GM23338 (cell line): Measurements from ENCODE around the gene ZNF324B. TPM values are rescaled to one million over a fixed set of nuclear protein-coding genes. Genes with fewer than 3 reads are reported as not detected.

Source experiments
- ATAC-seq: fragments of 200-7000 bp; cut with Tn5 transposase; 3 replicates; pipeline ENCODE4 v1.9.1; 2020
- DNase-seq: peaks from one replicate; pipeline ENCODE4 v3.0.0-alpha.2; 2015; ENCODE audit warnings: low spot score
- H2AFZ ChIP-seq: fragments of 200-600 bp; sonication (generic); 2 replicates; pipeline ENCODE4 v1.8.0; 2016; ENCODE audit warnings: antibody characterized with exemption, mild to moderate bottlenecking, moderate library complexity
- H3F3A ChIP-seq: fragments of 200-600 bp; sonication (generic); replicated peaks from 2 replicates; pipeline ENCODE4 v1.8.0; 2017; ENCODE audit warnings: antibody characterized with exemption, mixed run types, low read depth
- H3K27ac ChIP-seq: fragments of 200-600 bp; sonication (generic); 2 replicates; pipeline ENCODE4 v1.6.1; 2016; ENCODE audit warnings: low read depth
- H3K27me3 ChIP-seq: fragments of 200-600 bp; sonication (generic); 2 replicates; pipeline ENCODE4 v1.8.0; 2016; ENCODE audit warnings: mild to moderate bottlenecking, mixed run types, moderate library complexity; ENCODE audit not compliant: insufficient read depth
- H3K36me3 ChIP-seq: fragments of 200-600 bp; sonication (generic); 2 replicates; pipeline ENCODE4 v1.8.0; 2016; ENCODE audit warnings: mild to moderate bottlenecking; ENCODE audit not compliant: insufficient read depth
- H3K4me1 ChIP-seq: fragments of 200-600 bp; sonication (generic); 2 replicates; pipeline ENCODE4 v1.8.0; 2016; ENCODE audit warnings: mild to moderate bottlenecking, moderate library complexity; ENCODE audit not compliant: insufficient read depth
- H3K4me2 ChIP-seq: fragments of 200-600 bp; sonication (generic); 2 replicates; pipeline ENCODE4 v1.7.1; 2017; ENCODE audit warnings: mixed run types
- H3K4me3 ChIP-seq: fragments of 200-600 bp; sonication (generic); 2 replicates; pipeline ENCODE4 v1.6.1; 2016; ENCODE audit warnings: mixed run types
- H3K79me2 ChIP-seq: fragments of 200-600 bp; sonication (generic); replicated peaks from 2 replicates; pipeline ENCODE4 v1.8.0; 2017; ENCODE audit warnings: mild to moderate bottlenecking; ENCODE audit not compliant: insufficient read depth
- H3K9me2 ChIP-seq: fragments of 200-600 bp; sonication (generic); 2 replicates; pipeline ENCODE4 v1.8.0; 2017; ENCODE audit not compliant: insufficient read depth
- H4K20me1 ChIP-seq: fragments of 200-600 bp; sonication (generic); replicated peaks from 2 replicates; pipeline ENCODE4 v1.8.0; 2017; ENCODE audit warnings: mild to moderate bottlenecking; ENCODE audit not compliant: insufficient read depth
- H3K27ac Mint-ChIP-seq: 2 replicates; pipeline ENCODE4 v1.8.0; 2020; ENCODE audit warnings: inconsistent platforms, mild to moderate bottlenecking, moderate library complexity, mixed read lengths
- H3K27me3 Mint-ChIP-seq: 3 replicates; pipeline ENCODE4 v1.8.0; 2022; ENCODE audit warnings: low read depth, mild to moderate bottlenecking, moderate library complexity, mixed read lengths, inconsistent platforms; ENCODE audit not compliant: insufficient read depth, poor library complexity
- H3K36me3 Mint-ChIP-seq: 3 replicates; pipeline ENCODE4 v1.8.0; 2021; ENCODE audit warnings: low read depth, mild to moderate bottlenecking, inconsistent platforms, moderate library complexity, mixed read lengths
- H3K4me1 Mint-ChIP-seq: 3 replicates; pipeline ENCODE4 v1.8.0; 2020; ENCODE audit warnings: mild to moderate bottlenecking, inconsistent platforms, mixed read lengths
- H3K4me3 Mint-ChIP-seq: 3 replicates; pipeline ENCODE4 v1.8.0; 2021; ENCODE audit warnings: moderate library complexity, mild to moderate bottlenecking, inconsistent platforms, mixed read lengths
- H3K9me3 Mint-ChIP-seq: 3 replicates; pipeline ENCODE4 v1.8.0; 2020; ENCODE audit warnings: moderate library complexity, mild to moderate bottlenecking, inconsistent platforms, mixed read lengths
- CREB1 ChIP-seq: fragments of 250-450 bp; sonication (Bioruptor Pico); IDR thresholded peaks from 2 replicates; pipeline ENCODE4 v1.5.0; 2020; ENCODE audit warnings: low read depth, mild to moderate bottlenecking, moderate library complexity
- CTCF ChIP-seq, 2 experiments: fragments of 200-600 bp in 1 of 2; sonication (generic) in 1 of 2; conservative IDR thresholded peaks; 2 replicates each; pipeline versions ENCODE4 v1.5.1 to v1.6.1; 2016 to 2017; ENCODE audit warnings: antibody characterized with exemption in 2 of 2, low read depth in 2 of 2, mild to moderate bottlenecking in 2 of 2, moderate library complexity in 1 of 2
- JUNB ChIP-seq: IDR thresholded peaks from one replicate; pipeline ENCODE4 v1.6.1; 2016; ENCODE audit warnings: antibody characterized with exemption; ENCODE audit not compliant: unreplicated experiment
- NANOG ChIP-seq: IDR thresholded peaks from 2 replicates; pipeline ENCODE4 v1.6.1; 2016; ENCODE audit warnings: antibody characterized with exemption, borderline replicate concordance
- STAT1 ChIP-seq: IDR thresholded peaks from one replicate; pipeline ENCODE4 v1.6.1; 2016; ENCODE audit warnings: antibody characterized with exemption; ENCODE audit not compliant: unreplicated experiment
- ZNF114 ChIP-seq: fragments of 250-450 bp; sonication (Bioruptor Pico); IDR thresholded peaks from 2 replicates; pipeline ENCODE4 v1.5.0; 2020; ENCODE audit warnings: mild to moderate bottlenecking, moderate library complexity
- ZNF462 ChIP-seq: fragments of 250-450 bp; sonication (Bioruptor Pico); IDR thresholded peaks from 2 replicates; pipeline ENCODE4 v1.5.0; 2020; ENCODE audit warnings: mild to moderate bottlenecking, moderate library complexity
- polyA plus RNA-seq: library from polyadenylated mRNA; unstranded; fragments of >200 nt; fragmentation: Nextera tagmentation; extraction: Ambion mirVana; gene quantifications from 2 replicates; pipeline ENCODE4 v1.2.1, GENCODE V29; 2016
- total RNA-seq: library from RNA; depleted of rRNA; stranded (reverse); fragments of >200 nt; shearing (Covaris generic); gene quantifications from 2 replicates; pipeline ENCODE4 v1.2.3, GENCODE V29; 2014

Gene ZNF324B
- total and polyA plus RNA-seq, 2 experiments from 2014 or later = 0.50 to 4.7 TPM

GRCh38 chr19:58491393-58491792 is 40.0 kb downstream of the ZNF324B start (continued):
- TF ChIP-seq ZNF462 = no peak
- no peak for TF ChIP-seq ZNF114 (CRISPR knock-in tag)
- no peak for TF ChIP-seq NANOG

- no peaks in the 10 kb centered on the region for H3K4me1 ChIP-seq
- no peaks in the 10 kb centered on the region; the same call in 1 of the 2 replicates for H4K20me1 ChIP-seq
- ATAC-seq (no peak), DNase-seq (no peak)
- no peaks in the 10 kb centered on the region for H3F3A ChIP-seq
- H3K27ac Mint-ChIP-seq = no peak overlapping the region
- H3K9me2 ChIP-seq = no peaks in the 10 kb centered on the region
- TF ChIP-seq STAT1 (no peak), JUNB (no peak), NANOG (no peak), CTCF (conservative IDR thresholded peaks at IDR 0.05; ENCODE audit: low read depth in 2 of 2) (no peak), CREB1 (CRISPR knock-in tag) (no peak)
- no peaks in the 10 kb centered on the region; the same call in 2 of the 3 replicates for H3K36me3 Mint-ChIP-seq
- no peaks in the 10 kb centered on the region for H3K4me1 Mint-ChIP-seq
- H3K27ac ChIP-seq = no peak overlapping the region
- no peaks in the 10 kb centered on the region for H3K27me3 ChIP-seq
- H3K79me2 ChIP-seq = no peaks in the 10 kb centered on the region
- peaks cover 9% of the 10 kb centered on the region for H3K27me3 Mint-ChIP-seq
- H3K4me3 ChIP-seq = no peak overlapping the region
- no peak overlapping the region for H2AFZ ChIP-seq
- no peak overlapping the region for H3K4me2 ChIP-seq
- no peaks in the 10 kb centered on the region for H3K36me3 ChIP-seq
- H3K9me3 Mint-ChIP-seq = no peaks in the 10 kb centered on the region
- H3K4me3 Mint-ChIP-seq = no peak overlapping the region
These were observed 40.8 kb downstream of the ZNF324B start for GRCh38 chr19:58492265-58492664.
